Measurements from ENCODE around the gene HSD17B4.
"Not testable (repeated sequence)": the region's sequence is repeated elsewhere in the genome, so short reads cannot be mapped to it uniquely, and the experiment has no call there.

The HSD17B4 gene

DNA sequence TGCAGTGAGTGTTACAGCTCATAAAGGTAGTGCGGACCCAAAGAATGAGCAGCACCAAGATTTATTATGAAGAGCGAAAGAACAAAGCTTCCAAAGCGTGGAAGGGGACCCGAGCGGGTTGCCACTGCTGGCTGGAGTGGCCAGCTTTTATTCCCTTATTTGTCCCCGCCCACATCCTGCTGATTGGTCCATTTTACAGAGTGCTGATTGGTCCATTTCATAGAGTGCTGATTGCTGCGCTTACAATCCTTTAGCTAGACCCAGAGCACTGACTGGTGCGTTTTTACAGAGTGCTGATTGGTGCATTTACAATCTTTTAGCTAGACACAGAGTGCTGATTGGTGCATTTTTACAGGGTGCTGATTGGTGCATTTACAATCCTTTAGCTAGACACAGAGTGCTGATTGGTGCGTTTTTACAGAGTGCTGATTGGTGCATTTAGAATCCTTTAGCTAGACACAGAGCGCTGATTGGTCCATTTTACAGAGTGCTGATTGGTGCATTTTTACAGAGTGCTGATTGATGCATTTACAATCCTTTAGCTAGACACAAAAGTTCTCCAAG, 19.5 kb upstream of the HSD17B4 start:
- DNase-seq, result not testable (repeated sequence)

DNA sequence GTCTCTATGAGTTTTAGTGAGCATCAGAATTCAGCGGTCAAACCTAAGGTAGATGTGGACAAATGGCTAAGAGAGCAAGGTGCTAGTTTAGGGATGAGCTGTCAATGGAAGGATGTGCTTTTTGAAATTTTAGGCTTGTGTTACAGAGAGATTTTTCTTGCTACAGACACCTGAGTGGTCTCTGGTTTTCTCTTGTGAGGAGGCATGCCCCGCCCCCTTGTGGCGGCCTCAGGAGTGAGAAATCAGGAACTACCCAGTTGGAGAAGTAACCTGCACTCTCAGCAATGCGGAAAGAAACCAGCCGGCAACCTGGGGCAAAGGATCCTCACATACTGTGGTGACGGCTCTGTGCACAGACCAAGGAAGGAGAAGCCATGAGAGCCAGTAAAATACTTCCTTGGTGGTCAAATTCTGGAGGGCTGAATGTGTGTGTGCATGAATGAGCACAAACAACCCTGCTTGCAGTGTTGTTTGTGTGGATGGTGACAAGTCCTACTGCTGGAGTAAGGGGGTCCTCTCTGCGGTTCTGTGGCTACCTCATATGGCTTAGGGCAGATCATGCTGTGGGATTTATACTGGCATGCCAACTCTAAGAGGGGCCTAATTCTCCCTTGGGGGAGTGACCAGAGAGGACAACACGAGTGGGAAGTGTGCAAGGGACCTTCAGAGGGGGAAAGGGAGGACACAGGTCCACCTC, 16.7 kb upstream of the HSD17B4 start:
- DNase-seq, result peak; percentile 32 to 74 (median 57)

DNA sequence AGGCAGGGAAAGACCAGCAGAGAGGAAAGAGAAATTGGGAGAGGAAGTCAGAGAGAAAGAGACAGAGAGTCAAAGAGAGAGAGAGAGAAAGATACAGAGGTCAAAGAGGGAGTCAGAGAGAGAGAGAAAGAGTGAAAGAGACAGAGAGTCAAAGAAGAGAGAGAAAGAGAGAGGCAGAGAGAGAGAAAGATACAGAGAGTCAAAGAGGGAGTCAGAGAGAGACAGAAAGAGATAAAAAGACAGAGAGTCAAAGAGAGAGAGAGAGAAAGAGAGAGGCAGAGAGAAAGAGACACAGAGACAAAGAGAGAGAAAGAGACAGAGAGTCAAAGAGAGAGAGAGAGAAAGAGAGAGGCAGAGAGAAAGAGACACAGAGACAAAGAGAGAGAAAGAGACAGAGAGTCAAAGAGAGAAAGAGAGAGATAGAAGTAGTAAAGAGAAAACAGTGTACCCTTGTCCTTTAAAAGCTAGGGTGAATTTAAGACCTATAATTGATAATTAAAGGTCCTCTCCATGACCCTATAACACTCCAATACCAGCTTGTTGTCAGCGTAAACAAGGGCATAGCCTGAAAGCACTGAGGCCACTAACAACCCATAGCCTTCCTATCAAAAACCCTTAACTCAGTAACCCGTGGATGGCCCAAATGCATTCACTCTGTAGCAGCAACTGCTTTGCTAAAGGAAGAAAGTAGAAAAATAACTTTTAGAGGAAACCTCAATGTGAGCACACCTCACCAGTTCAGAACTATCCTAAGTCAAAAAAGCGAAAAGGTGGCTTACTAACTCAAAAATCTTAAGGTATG, 14.3 kb upstream of the HSD17B4 start:
- DNase-seq, result not testable (repeated sequence)

DNA sequence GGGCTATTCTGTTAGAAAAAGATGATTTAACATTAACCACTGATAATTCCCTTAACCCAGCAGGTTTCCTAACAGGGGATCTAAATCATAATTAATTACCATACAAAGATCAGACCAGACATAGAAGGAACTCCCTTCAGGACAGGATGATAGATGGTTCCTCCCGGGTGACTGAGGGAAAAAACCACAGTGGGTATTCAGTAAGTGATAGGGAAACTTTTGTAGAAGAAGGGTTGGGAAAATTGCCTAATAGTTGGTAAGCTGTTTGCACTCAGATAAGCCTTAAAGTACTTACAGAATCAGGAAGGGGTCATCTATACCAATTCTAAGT, 13.7 kb upstream of the HSD17B4 start:
- DNase-seq, result not testable (repeated sequence)

DNA sequence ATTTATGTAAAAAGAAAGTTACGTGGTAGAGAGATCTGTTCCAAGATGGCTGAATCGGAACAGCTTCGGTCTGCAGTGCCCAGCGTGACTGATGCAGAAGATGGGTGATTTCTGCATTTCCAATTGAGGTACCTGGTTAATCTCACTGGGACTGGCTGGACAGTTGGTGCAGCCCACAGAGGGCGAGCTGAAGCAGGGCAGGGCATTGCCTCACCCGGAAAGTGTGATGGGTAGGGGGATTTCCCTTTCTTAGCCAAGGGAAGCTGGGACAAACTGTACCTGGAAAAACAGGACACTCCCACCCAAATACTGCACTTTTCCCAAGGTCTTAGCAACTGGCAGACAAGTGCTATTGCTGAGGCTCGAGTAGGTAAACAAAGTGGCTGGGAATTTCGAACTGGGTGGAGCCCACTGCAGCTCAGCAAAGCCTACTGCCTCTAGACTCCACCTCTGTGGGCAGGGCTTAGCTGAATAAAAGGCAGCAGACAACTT, 13.1 kb upstream of the HSD17B4 start:
- DNase-seq, result peak in 2 of 6 experiments; percentile 4 to 8

DNA sequence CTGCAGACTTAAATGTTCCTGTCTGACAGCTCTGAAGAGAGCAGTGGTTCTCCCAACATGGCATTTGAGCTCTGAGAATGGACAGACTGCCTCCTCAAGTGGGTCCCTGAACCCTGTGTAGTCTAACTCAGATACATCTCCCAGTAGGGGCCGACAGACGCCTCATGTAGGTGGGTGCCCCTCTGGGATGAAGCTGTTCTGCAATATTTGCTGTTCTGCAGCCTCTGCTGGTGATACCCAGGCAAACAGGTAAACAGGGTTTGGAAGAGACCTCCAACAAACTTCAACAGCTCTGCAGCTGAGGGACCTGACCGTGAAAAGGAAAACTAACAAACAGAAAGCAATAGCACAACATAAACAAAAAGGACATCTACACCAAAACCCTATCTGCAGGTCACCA, 12.7 kb upstream of the HSD17B4 start:
- not testable (repeated sequence) for DNase-seq

DNA sequence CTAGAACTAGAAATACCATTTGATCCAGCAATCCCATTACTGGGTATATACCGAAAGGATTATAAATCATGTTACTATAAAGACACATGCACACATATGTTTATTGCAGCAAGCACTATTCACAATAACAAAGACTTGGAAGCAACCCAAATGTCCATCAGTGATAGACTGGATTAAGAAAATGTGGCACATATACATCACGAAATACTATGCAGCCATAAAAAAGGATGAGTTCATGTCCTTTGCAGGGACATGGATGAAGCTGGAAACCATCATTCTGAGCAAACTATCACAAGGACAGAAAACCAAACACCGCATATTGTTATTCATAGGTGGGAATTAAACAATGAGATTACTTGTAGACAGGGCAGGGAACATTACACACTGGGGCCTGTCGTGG, 7.7 kb upstream of the HSD17B4 start:
- not testable (repeated sequence) for DNase-seq

DNA sequence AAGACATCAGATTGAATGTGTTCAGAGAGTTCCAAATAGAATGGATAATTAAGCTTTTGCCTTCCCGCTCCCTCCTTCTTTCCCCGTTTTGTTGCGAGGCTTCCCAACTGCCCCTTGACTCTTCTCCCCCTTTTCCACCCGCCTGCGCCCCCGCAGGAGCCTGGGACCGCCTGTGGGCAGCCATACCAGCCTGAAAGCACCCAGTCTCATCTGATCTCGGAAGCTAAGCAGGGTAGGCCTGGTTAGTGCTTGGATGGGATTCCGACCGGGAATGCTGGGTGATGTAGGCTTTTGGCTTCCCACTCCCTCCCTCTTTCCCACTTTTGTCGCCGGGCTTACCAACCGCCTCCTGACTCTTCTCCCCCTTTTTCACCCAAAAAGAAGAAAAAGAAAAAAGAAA, 6.8 kb upstream of the HSD17B4 start:
- no peak for DNase-seq

DNA sequence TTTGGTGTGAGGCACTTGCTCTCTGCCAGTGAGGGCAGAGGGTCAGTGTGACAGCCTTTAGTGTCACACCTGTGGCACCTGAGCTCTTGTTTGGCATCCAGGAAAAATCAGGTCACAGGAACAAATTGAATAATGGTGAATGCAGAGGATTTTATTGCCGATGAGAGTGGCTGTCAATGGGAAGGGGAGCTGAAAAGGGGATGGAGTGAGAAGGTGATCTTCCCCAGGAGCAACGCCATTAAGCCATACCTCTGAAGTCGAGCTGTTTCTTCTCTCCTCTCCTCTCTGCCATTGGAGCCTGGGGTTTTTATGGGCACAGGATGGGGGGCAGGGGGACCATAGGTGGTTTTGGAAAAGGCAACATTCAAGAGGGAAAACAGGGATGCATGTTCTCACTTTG, 2.4 kb upstream of the HSD17B4 start:
- DNase-seq, result no peak

DNA sequence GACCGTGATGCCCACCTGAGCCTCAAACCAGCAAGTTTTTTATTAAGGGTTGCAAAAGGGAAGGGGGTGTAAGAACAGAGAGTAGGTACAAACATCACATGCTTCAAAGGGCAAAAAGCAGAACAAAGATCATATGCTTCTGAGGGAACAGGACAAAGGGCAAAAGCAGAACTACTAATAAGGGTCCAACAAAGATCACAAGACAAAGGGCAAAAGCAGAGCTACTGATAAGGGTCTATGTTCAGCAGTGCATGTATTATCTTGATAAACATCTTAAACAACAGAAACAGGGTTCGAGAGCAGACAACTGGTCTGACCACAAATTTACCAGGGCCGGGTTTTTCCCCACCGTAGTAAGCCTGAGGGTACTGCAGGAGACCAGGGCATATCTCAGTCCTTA, 1.7 kb upstream of the HSD17B4 start:
- DNase-seq, result not testable (repeated sequence)

DNA sequence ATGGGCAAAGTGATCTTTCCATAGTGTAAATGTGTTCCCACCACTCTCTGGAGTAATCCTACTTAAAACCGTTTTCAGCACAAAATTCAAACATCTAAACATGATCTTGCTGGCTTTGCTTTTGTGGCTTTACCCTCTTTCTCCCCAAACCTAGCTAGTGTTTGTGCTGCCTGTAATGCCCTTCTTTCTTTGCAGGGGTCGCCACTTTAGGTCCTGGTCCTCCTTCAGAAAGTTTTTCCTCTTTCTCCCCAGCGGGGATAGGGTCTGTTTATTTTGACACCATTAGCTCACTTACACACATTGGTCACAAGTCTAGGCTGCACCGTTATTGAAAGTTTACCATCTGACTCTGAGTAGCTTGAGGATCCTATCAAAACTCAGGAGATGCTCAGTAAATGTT, 736 bp upstream of the HSD17B4 start:
- no peak for DNase-seq

DNA sequence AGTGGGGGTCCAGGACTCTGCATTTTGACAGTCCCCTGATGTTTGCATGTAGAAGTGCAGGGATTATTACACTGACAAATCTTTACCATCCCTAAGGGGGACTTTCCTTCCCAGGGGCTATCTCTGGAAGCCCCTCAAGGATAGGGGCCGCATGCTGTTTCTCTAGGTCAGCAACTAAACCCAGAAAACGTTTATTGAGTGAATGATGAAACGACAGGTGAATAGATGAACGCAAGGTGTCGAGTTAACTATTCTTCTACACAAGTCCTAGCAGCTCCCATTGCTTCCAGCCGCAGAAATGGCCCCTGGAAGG, 281 bp upstream of the HSD17B4 start:
- no peak for DNase-seq

DNA sequence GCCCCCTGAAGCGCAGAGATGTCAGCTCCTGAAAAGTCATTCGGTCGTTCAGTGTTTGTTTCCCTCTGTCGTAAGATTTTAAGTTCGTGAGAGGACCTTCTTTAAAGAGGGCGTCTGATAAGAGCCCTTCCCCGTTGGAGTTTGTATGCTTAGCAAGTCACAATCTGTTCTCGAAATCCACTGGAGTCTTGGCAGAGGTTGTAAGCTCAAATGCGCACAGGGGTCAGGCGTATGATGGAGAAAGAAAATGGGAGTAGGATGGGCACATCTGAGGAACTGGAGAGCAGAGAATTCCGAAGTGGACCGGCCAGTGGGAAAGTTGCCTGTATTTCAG, 710 bp downstream of the HSD17B4 start:
- DNase-seq, result no peak

DNA sequence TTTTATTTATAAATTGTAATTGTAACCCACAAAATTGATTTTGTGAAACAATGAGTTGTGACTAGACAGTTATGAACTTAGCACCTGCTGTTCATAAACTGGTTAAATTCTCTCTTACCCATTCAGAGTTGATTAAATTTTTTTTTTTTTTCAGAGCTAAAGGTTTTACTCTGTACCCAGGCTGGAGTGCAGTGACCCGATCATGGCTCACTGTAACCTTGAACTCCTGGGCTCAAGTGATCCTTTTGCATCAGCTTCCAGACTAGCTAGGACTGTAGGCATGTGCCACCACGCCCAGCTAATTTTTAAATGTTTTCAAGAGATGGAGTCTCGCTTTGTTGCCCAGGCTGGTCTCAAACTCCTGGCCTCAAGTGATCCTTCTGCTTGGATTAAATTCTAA, 1.9 kb downstream of the HSD17B4 start:
- DNase-seq, result no peak

DNA sequence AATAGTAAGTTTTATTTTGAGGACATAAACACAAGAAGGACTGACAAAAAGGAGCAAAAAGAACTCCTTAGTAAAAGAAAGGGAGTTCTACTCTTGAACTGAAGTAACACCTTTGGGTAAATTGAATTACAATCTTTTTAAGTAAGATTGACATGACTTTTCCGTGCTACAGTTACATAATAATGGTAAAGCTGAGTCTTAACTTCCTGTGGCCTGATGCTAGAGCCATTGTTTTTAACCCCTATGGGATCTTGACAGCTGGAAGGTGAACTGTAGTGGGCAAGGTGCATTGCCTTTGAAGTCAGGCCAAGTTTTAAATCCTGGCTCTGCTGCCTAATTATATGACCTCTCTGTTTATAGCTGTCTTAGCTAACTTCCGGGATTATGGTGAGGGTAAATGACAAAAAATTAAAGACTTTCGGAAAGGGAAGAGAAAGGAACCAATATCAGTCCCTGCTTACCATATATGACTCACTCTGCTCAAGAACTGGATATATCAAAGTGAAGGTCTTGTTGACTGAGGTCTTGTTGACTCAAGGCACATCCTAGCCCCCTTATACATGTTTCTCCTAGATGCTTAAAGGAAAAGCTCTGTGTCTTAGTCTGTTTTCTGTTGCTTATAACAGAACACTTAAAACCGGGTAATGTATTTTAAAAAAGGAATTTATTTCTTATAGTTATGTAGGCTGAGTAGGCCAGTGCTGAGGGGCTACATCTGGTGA, 6.8 kb downstream of the HSD17B4 start:
- no peak for DNase-seq

DNA sequence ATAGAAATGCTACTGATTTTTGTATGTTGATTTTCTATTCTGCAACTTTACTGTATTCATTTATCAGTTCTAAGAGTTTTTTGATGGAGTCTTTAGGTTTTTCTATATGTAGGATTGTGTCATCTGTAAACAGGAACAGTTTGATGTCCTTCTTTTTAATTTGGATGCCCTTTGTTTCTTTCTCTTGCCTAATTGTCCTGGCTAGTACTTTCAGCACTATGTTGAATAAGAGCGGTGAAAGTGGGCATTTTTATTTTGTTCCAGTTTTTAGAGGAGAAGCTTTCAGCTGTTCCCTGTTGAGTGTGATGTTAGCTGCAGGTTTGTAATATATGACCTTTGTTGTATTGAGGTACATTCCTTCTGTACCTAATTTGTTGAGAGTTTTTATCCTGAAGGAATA, 13.3 kb downstream of the HSD17B4 start:
- no peak for DNase-seq

DNA sequence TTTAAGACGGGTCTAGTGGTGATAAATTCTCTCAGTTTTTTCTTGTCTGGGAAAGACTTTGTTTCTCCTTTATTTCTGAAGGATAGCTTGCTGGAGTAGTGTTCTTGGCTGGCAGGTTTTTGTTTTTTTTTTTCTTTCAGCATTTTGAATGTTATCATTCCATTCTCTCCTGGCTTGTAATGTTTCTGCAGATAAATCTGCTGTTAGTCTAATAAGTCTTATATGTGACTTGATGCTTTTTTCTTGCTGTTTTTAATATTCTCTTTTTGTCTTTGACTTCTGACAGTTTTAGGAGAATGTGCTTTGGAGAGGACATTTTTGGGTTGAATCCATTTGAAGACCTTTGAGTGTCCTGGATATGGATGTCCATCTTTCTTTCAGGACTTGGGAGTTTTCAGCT, 16.0 kb downstream of the HSD17B4 start:
- DNase-seq, result no peak

DNA sequence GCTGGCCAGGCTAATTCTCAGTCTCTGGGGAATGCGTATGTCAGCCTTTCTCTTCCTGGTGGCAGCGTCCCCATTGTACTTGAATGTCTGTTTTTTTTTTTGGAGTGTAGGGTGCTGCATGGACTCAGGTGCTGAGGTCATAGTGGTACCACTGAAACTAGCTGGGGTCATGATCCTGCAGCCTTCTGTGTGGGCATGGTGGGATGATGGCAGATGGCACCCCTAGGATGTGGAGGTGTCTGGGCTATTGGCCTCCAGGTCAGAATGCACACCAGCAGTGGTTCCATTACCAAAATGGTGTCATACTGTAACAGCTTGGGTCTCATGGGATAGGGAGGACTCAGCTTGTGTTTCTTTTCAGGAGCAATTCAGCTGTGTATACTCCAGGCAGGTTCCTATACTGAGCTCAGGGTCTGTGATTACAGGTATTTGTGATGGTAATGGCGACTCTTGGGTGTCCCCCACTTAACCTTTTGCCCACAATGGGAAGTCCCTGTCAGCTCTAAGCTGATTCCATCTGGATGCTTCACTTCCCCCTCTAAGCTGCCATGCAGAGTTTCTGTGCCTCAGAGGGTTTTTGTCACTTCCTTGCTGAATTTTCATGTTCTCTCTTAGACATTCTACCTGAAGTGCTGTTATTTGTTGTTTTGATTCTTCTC, 17.9 kb downstream of the HSD17B4 start:
- DNase-seq, result no peak

DNA sequence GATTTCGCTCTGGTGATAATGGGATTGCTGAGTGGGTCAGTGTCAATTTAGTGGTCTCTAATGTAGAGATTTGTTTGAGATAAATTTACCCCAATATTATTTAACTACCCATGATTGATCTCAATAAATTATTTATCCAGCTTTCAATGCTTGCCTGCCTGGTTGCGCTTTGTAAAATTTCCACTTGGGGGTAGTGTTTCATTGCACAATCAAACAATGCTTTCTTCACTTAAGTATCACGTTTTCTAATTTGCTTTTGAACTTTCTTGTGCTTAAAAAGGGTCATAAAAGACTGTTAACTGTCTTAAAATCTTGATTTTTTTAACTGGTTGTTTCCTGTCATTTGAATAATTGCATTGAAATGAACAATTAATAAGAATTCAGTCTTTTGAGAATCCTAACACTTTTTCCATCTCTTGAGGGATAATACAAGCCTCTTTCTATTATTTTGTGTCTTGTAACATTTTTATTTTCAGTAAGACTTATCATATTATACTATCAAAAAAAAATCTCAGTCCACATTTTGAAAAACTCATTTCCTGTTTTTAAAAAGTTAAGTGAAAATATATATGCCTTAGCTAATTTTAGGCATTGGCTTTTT, 18.7 kb downstream of the HSD17B4 start:
- peak in 2 of 6 experiments; percentile 4 to 26 for DNase-seq

DNA sequence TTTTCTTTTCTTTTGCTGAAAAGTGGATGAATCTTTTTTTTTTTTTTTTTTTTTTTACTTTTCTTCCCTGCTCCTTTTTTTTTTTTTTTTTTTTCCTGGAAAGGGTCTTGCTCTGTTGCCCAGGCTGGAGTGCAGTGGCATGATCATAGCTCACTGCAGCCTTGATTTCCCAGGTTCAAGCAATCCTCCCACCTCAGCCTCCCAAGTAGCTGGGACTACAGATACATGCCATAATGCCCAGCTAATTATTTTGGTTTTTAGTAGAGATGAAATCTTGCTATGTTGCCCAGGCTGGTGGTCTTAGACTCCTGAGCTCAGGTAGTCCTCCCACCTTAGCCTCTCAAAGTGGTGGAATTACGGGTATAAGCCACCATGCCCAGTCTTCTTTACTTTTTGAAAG, 20.9 kb downstream of the HSD17B4 start:
- no peak for DNase-seq

DNA sequence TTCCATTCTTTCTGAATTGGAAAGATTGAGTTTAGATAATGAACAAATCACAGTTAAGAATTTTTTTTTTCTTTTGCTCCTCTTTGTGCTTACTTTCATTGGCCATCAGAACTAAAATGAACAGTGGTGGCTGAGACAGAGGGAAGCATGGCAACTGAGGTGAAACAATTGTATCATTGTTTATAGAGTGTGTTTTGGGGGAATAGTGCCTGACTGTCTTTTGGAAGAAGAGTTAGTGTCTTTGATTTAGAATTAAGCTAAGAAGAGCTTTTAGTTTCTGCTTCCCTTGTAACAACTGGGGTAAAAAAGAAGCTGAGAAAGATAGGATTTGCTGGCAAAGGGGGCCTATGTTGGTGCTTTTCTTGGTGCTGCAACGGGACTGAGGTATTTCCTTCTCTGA, 24.0 kb downstream of the HSD17B4 start:
- no peak for DNase-seq

DNA sequence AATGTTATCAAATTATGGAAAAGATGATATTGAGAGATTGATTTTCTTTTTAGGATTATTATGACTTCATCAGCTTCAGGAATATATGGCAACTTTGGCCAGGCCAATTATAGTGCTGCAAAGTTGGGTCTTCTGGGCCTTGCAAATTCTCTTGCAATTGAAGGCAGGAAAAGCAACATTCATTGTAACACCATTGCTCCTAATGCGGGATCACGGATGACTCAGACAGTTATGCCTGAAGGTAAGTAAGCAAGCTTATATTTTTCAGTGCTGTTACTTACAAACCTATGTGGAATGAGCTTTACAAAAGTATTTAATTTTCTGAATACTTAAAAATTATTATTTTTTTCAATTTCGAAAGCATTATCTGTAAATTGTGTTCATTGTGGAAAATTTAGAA, 26.5 kb downstream of the HSD17B4 start:
- DNase-seq, result no peak

DNA sequence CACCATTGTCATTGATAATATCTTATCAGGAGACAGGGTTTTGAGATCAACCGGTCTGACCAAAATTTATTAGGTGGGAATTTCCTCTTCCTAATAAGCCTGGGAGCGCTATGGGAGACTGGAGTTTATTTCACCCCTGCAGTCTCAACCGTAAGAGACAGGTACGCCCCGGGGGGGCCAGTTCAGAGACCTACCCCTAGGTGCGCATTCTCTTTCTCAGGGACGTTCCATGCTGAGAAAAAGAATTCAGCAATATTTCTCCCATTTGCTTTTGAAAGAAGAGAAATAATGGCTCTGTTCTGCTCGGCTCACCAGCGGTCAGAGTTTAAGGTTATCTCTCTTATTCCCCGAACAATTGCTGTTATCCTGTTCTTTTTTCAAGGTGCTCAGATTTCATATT, 28.3 kb downstream of the HSD17B4 start:
- not testable (repeated sequence) for DNase-seq
